A549 (cell line): ENCODE measurements around the gene IGFL2. TPM values are rescaled to one million over a fixed set of nuclear protein-coding genes. Genes with fewer than 3 reads are reported as not detected.

Source experiments
- ATAC-seq, 2 experiments: fragments of 200-7000 bp in 1 of 2; fragments of >200 bp in 1 of 2; cut with Nextera tagmentation in 1 of 2; cut with Tn5 transposase in 1 of 2; 3 replicates each; pipeline versions ENCODE4 v1.8.0 to v1.9.1; 2018 to 2020; ENCODE audit warnings: mild to moderate bottlenecking in 1 of 2, moderate library complexity in 1 of 2
- CTCF ChIA-PET: fragments of 300-600 bp; sonication (Branson Sonifier 250); formaldehyde crosslinking; extraction: SDS; loops from one replicate; lab custom pipeline; 2021; ENCODE audit warnings: antibody characterized with exemption, inconsistent platforms; lab: Yijun Ruan, JAX
- POLR2A ChIA-PET: fragments of 350-600 bp; formaldehyde crosslinking; extraction: SDS; loops from one replicate; lab custom pipeline; 2021; ENCODE audit warnings: antibody characterized with exemption, inconsistent platforms; lab: Yijun Ruan, JAX
- DNase-seq, 2 experiments: peaks; one replicate each; pipeline versions ENCODE4 v3.0.0 to v3.0.0-alpha.2; 2011 to 2016; ENCODE audit warnings: low read depth in 1 of 2, low spot score in 1 of 2
- FAIRE-seq: peaks from 2 replicates; lab custom pipeline; 2011; peaks lifted over from hg19 to GRCh38; lab: Jason Lieb, UNC
- H3K27ac ChIP-seq, 2 experiments: fragments of >200 bp; sonication (Bioruptor Twin); formaldehyde crosslinking; 3 replicates each; pipeline ENCODE4 v1.5.1; 2016 to 2017
- H3K4me1 ChIP-seq: fragments of >200 bp; sonication (Bioruptor Twin); formaldehyde crosslinking; 3 replicates; pipeline ENCODE4 v1.6.1; 2016
- H3K4me2 ChIP-seq: fragments of >200 bp; sonication (Bioruptor Twin); formaldehyde crosslinking; 3 replicates; pipeline ENCODE4 v1.6.1; 2016
- H3K4me3 ChIP-seq: fragments of >200 bp; sonication (Bioruptor Twin); formaldehyde crosslinking; 3 replicates; pipeline ENCODE4 v1.5.1; 2016
- H3K9me3 ChIP-seq: fragments of >200 bp; sonication (Bioruptor Twin); formaldehyde crosslinking; 3 replicates; pipeline ENCODE4 v1.6.1; 2016
- ATOH8 ChIP-seq: fragments of 250-450 bp; sonication (Bioruptor Pico); IDR thresholded peaks from 2 replicates; pipeline ENCODE4 v1.5.0; 2020; ENCODE audit warnings: low read depth, mild to moderate bottlenecking, moderate library complexity
- CHD2 ChIP-seq: fragments of 150-350 bp; IDR thresholded peaks from 2 replicates; pipeline ENCODE4 v1.6.1; 2014; ENCODE audit warnings: low read length; ENCODE audit not compliant: partially characterized antibody
- FOSB ChIP-seq: fragments of 250-450 bp; sonication (Bioruptor Pico); IDR thresholded peaks from 2 replicates; pipeline ENCODE4 v1.5.0; 2020; ENCODE audit warnings: mild to moderate bottlenecking, moderate library complexity
- HOXA7 ChIP-seq: fragments of 250-450 bp; sonication (Bioruptor Pico); IDR thresholded peaks from 2 replicates; pipeline ENCODE4 v1.5.0; 2020; ENCODE audit warnings: mild to moderate bottlenecking, moderate library complexity
- HOXB13 ChIP-seq: fragments of 250-450 bp; sonication (Bioruptor Pico); IDR thresholded peaks from 2 replicates; pipeline ENCODE4 v1.5.0; 2020; ENCODE audit warnings: low read depth, mild to moderate bottlenecking, moderate library complexity
- HOXB5 ChIP-seq: fragments of 250-450 bp; sonication (Bioruptor Pico); IDR thresholded peaks from 2 replicates; pipeline ENCODE4 v1.5.0; 2020; ENCODE audit warnings: mild to moderate bottlenecking, moderate library complexity
- JUN ChIP-seq, 2 experiments: fragments of >200 bp; sonication (Bioruptor Twin); formaldehyde crosslinking; IDR thresholded peaks; 2 replicates in 1 of 2; 3 replicates in 1 of 2; pipeline ENCODE4 v1.6.1; 2016 to 2017
- JUNB ChIP-seq: fragments of >200 bp; sonication (Bioruptor Twin); formaldehyde crosslinking; IDR thresholded peaks from 2 replicates; pipeline ENCODE4 v1.6.1; 2016
- NPAS2 ChIP-seq: fragments of 250-450 bp; sonication (Bioruptor Pico); IDR thresholded peaks from 2 replicates; pipeline ENCODE4 v1.8.0; 2022; ENCODE audit warnings: mild to moderate bottlenecking, moderate library complexity, borderline replicate concordance
- PHF8 ChIP-seq: fragments of 200-600 bp; sonication (generic); IDR thresholded peaks from 2 replicates; pipeline ENCODE4 v1.6.1; 2016; ENCODE audit warnings: low read depth, mild to moderate bottlenecking, antibody characterized with exemption, moderate library complexity, borderline replicate concordance
- POLR2AphosphoS2 ChIP-seq: conservative IDR thresholded peaks from 2 replicates; pipeline ENCODE4 v1.6.1; 2012; ENCODE audit warnings: low read length, improper control_type of control experiment, inconsistent platforms
- RARB ChIP-seq: fragments of 250-450 bp; sonication (Bioruptor Pico); IDR thresholded peaks from 2 replicates; pipeline ENCODE4 v1.8.0; 2021; ENCODE audit warnings: mild to moderate bottlenecking, moderate library complexity
- RCOR1 ChIP-seq: fragments of 150-350 bp; IDR thresholded peaks from 2 replicates; pipeline ENCODE4 v1.6.1; 2014; ENCODE audit warnings: antibody characterized with exemption, low read length, low read depth
- SMC3 ChIP-seq: fragments of >200 bp; sonication (Bioruptor Twin); formaldehyde crosslinking; IDR thresholded peaks from 3 replicates; pipeline ENCODE4 v1.6.1; 2018; ENCODE audit warnings: inconsistent platforms
- SREBF2 ChIP-seq: fragments of 450-650 bp; IDR thresholded peaks from 2 replicates; pipeline ENCODE4 v1.6.1; 2014; ENCODE audit warnings: mild to moderate bottlenecking, moderate library complexity
- TP53 ChIP-seq: fragments of 250-450 bp; sonication (Bioruptor Pico); IDR thresholded peaks from 2 replicates; pipeline ENCODE4 v1.5.0; 2021; ENCODE audit warnings: mild to moderate bottlenecking, moderate library complexity
- USF2 ChIP-seq: fragments of 450-650 bp; IDR thresholded peaks from 2 replicates; pipeline ENCODE4 v1.6.1; 2014; ENCODE audit warnings: antibody characterized with exemption
- ZSCAN20 ChIP-seq: fragments of 250-450 bp; sonication (Bioruptor Pico); IDR thresholded peaks from 2 replicates; pipeline ENCODE4 v1.8.0; 2022; ENCODE audit warnings: mild to moderate bottlenecking, moderate library complexity
- WGBS: methylation state at CpG from one replicate; pipeline ENCODE4 v1.1.6; 2017; ENCODE audit errors: missing lambda C conversion rate; 5-methylcytosine and 5-hydroxymethylcytosine counted together
- polyA plus RNA-seq, 4 experiments: library from polyadenylated mRNA; depleted of rRNA in 3 of 4; stranded (reverse); fragments of >200 nt; fragmentation: RNase III in 1 of 4; extraction: RNeasy Plus Mini Kit Qiagen cat#74134 plus additional on column Dnase treatment in 1 of 4; gene quantifications; 2 replicates in 3 of 4; 3 replicates in 1 of 4; pipeline ENCODE4 v1.2.3, GENCODE V29; 2011 to 2017
- TF ChIP-seq, protein P1 (sequence below): fragments of >200 bp; sonication (Bioruptor Twin); formaldehyde crosslinking; IDR thresholded peaks from 2 replicates; pipeline ENCODE4 v1.6.1; 2016
- TF ChIP-seq, protein P2 (sequence below): fragments of 200-600 bp; sonication (generic); IDR thresholded peaks from 2 replicates; pipeline ENCODE4 v1.6.1; 2016; ENCODE audit warnings: antibody characterized with exemption, mild to moderate bottlenecking, moderate library complexity

Gene IGFL2
- polyA plus RNA-seq, 2 of the 4 experiments (the other 2 are of a cell fraction): 0.78 to 1.1 TPM

DNA sequence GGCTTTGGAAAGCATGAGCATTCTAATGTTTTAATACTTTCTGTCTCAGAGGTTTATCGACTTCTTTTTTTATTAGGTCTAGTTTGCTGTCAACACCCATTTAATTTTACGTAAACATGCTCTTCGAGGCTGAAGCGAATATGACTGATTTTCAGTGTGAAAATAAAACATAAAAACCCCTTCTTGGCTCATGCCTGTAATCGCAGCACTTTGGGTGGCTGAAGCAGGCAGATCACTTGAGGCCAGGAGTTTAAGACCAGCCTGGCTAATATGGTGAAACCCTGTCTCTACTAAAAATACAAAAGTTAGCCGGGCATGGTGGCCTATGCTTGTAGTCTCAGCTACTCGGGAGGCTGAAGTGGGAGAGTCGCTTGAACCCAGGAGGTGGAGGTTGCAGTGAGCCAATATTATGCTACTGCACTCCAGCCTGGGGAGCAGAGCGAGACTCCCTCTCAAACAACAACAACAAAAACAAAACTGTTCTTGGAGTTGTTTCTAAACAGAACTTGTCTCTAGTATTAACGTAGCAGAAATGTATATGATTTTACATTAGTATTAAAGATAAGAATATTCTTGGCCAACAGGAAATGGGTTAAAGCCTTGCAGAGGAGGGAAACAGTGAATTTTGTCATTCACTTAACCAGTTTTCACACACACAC lies 16.4 kb upstream of the IGFL2 start:
- DNase-seq (no peak), FAIRE-seq (peak; percentile 54), ATAC-seq (no peak)
- ChIA-PET CTCF (interaction anchor here (0.6 to 1.3 kb wide), 6 partner anchors 49 to 132 kb away, joined by 3 to 4 read pairs (median 4); no protein-coding TSS in a partner anchor), POLR2A (no interaction called here)
- no peak overlapping the region for H3K4me2 ChIP-seq
- peak overlapping the region; percentile 80 to 86; a peak in 5 of 6 replicates for H3K27ac ChIP-seq
- no peak overlapping the region for H3K4me3 ChIP-seq
- TF ChIP-seq USF2: no peak
- TF ChIP-seq SREBF2: no peak
- TF ChIP-seq RARB: no peak
- TF ChIP-seq POLR2AphosphoS2: no peak
- TF ChIP-seq HOXB13: no peak
- no peak for TF ChIP-seq HOXB5 (CRISPR knock-in tag)
- TF ChIP-seq ATOH8 (CRISPR knock-in tag): no peak
- no peak for TF ChIP-seq NPAS2 (CRISPR knock-in tag)
- TF ChIP-seq JUNB: no peak
- TF ChIP-seq, protein P1, sequence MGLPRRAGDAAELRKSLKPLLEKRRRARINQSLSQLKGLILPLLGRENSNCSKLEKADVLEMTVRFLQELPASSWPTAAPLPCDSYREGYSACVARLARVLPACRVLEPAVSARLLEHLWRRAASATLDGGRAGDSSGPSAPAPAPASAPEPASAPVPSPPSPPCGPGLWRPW: no peak
- TF ChIP-seq HOXA7 (CRISPR knock-in tag): no peak
- TF ChIP-seq TP53 (CRISPR knock-in tag): no peak
- TF ChIP-seq RCOR1: no peak
- TF ChIP-seq FOSB (CRISPR knock-in tag): no peak
- no peak for TF ChIP-seq PHF8
- no peak for TF ChIP-seq SMC3
- TF ChIP-seq CHD2: no peak
- H3K4me1 ChIP-seq: peaks cover 17% of the 10 kb centered on the region
- 82% methylated on average over 10 of the region's 10 CpGs for WGBS
- peaks cover 17% of the 10 kb centered on the region for H3K9me3 ChIP-seq

DNA sequence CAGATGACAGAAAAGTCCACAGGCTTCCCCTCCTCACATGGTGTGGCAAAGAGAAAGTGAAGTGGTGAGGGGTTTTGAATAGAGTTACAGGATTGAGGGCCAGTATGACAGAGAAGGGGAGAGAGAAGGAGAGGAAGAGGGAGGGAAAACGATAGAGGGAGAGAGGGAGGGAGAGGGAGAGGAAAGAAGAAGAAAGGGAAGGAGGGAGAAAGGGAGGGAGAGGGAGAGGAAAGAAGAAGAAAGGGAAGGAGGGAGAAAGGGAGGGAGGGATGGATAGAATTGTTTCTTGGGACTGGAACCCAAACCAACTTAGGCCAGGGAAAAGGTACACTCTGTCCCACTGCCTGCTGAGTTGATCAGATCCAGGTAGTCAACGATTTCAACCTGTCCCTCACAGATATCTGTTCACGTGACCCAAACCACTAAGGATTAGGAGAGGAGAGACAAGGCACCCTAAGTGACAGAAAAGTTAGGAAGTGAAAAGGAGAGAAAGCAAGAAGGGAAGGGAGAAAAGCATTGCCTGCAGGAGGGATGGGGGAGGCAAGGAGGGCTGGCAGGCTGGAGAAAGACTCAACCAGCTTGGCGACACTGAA lies 15.4 kb upstream of the IGFL2 start:
- no peak for FAIRE-seq
- H3K4me1 ChIP-seq: peaks cover 17% of the 10 kb centered on the region
- H3K4me3 ChIP-seq: no peak overlapping the region
- POLR2A ChIA-PET: no interaction called here
- no peak for DNase-seq
- WGBS: 78% methylated on average over 4 of the region's 4 CpGs
- TF ChIP-seq ZSCAN20 (CRISPR knock-in tag): no peak
- TF ChIP-seq, protein P2, sequence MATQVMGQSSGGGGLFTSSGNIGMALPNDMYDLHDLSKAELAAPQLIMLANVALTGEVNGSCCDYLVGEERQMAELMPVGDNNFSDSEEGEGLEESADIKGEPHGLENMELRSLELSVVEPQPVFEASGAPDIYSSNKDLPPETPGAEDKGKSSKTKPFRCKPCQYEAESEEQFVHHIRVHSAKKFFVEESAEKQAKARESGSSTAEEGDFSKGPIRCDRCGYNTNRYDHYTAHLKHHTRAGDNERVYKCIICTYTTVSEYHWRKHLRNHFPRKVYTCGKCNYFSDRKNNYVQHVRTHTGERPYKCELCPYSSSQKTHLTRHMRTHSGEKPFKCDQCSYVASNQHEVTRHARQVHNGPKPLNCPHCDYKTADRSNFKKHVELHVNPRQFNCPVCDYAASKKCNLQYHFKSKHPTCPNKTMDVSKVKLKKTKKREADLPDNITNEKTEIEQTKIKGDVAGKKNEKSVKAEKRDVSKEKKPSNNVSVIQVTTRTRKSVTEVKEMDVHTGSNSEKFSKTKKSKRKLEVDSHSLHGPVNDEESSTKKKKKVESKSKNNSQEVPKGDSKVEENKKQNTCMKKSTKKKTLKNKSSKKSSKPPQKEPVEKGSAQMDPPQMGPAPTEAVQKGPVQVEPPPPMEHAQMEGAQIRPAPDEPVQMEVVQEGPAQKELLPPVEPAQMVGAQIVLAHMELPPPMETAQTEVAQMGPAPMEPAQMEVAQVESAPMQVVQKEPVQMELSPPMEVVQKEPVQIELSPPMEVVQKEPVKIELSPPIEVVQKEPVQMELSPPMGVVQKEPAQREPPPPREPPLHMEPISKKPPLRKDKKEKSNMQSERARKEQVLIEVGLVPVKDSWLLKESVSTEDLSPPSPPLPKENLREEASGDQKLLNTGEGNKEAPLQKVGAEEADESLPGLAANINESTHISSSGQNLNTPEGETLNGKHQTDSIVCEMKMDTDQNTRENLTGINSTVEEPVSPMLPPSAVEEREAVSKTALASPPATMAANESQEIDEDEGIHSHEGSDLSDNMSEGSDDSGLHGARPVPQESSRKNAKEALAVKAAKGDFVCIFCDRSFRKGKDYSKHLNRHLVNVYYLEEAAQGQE: no peak
- 0 out of 5 replicates have a peak, but pooled peaks of 1 of the 2 experiments have one; percentile 8 for TF ChIP-seq JUN (IDR thresholded peaks at IDR 0.05)
- no peak for TF ChIP-seq RARB
- H3K9me3 ChIP-seq: peaks cover 17% of the 10 kb centered on the region
- H3K4me2 ChIP-seq: peak overlapping the region; percentile 25; the same call in 2 of the 3 replicates
- CTCF ChIA-PET: interaction anchor here (1.9 kb wide), 1 partner anchor 104 kb away, joined by 4 read pairs; no protein-coding TSS in a partner anchor
- ATAC-seq: no peak; a peak in 2 of 6 replicates
- peak overlapping the region; percentile 80 to 86 for H3K27ac ChIP-seq
